Inflammatory macrophage treated with lipopolysaccharide for 4 hours (primary cell): Measurements from ENCODE around the gene PTBP3.
"Not testable (repeated sequence)": the region's sequence is repeated elsewhere in the genome, so short reads cannot be mapped to it uniquely, and the experiment has no call there.

Experiments used
- DNase-seq: peaks from one replicate; pipeline ENCODE4 v3.0.0-alpha.2; 2020

The PTBP3 gene

GRCh38 chr9:112194969-112195431, 138.4 kb downstream of the PTBP3 start:
- peak; percentile 72 for DNase-seq

GRCh38 chr9:112193572-112194288, 139.7 kb downstream of the PTBP3 start:
- DNase-seq: peak; percentile 85

- DNase-seq: not testable (repeated sequence)
Measured at GRCh38 chr9:112190320-112190719, 143.1 kb downstream of the PTBP3 start.

GRCh38 chr9:112188884-112189283, 144.5 kb downstream of the PTBP3 start:
- no peak for DNase-seq

GRCh38 chr9:112187404-112187803, 146.0 kb downstream of the PTBP3 start:
- no peak for DNase-seq

GRCh38 chr9:112186695-112187094, 146.7 kb downstream of the PTBP3 start:
- DNase-seq: no peak

GRCh38 chr9:112184946-112185345, 148.5 kb downstream of the PTBP3 start:
- no peak for DNase-seq

- DNase-seq: no peak
Measured at GRCh38 chr9:112184221-112184620, 149.2 kb downstream of the PTBP3 start.

GRCh38 chr9:112180387-112180881, 153.0 kb downstream of the PTBP3 start:
- peak; percentile 44 for DNase-seq

- DNase-seq: no peak
Measured at GRCh38 chr9:112179816-112180215, 153.6 kb downstream of the PTBP3 start.

GRCh38 chr9:112176524-112176923, 156.9 kb downstream of the PTBP3 start:
- peak; percentile 45 for DNase-seq

- DNase-seq: peak; percentile 7
Measured at GRCh38 chr9:112175796-112176315, 157.6 kb downstream of the PTBP3 start.

GRCh38 chr9:112174965-112175795, 158.2 kb downstream of the PTBP3 start, which contains the start of gene SUSD1:
TSS of gene SUSD1 (minus strand) at chr9:112175297. CDS start at chr9:112175235, 62 bp downstream.
- peak; percentile 49 for DNase-seq

GRCh38 chr9:112174222-112174964, 159.0 kb downstream of the PTBP3 start:
- peak; percentile 82 for DNase-seq

GRCh38 chr9:112173489-112174221, 159.8 kb downstream of the PTBP3 start:
- DNase-seq: no peak

GRCh38 chr9:112170968-112171367, 162.5 kb downstream of the PTBP3 start:
- DNase-seq: no peak

GRCh38 chr9:112170235-112170634, 163.2 kb downstream of the PTBP3 start:
- no peak for DNase-seq

- DNase-seq: no peak
Measured at GRCh38 chr9:112169368-112169767, 164.1 kb downstream of the PTBP3 start.

GRCh38 chr9:112168197-112168596, 165.2 kb downstream of the PTBP3 start:
- no peak for DNase-seq
